OCI-LY7 (cell line): ENCODE data around the gene HDAC9. TPM values are rescaled to one million over a fixed set of nuclear protein-coding genes. Genes with fewer than 3 reads are reported as not detected.

Source experiments
- BruUV-seq: library from RNA; stranded (reverse); fragments of 400-500 nt; replicated peaks from 2 replicates; lab custom pipeline; 2021; lab: Mats Ljungman, UMichigan
- CTCF ChIA-PET: fragments of 300-600 bp; sonication (Branson Sonifier 250); formaldehyde crosslinking; loops from one replicate; lab custom pipeline; 2022; ENCODE audit warnings: antibody characterized with exemption; ENCODE audit not compliant: unreplicated experiment; lab: Charles Lee
- POLR2A ChIA-PET: fragments of 300-600 bp; sonication (Branson Sonifier 250); formaldehyde crosslinking; loops from one replicate; lab custom pipeline; 2022; ENCODE audit warnings: antibody characterized with exemption; lab: Charles Lee
- DNase-seq: peaks from one replicate; pipeline ENCODE4 v3.0.0-alpha.2; 2015; ENCODE audit warnings: low spot score
- H2AFZ ChIP-seq: fragments of 200-600 bp; sonication (generic), shearing (Covaris generic); 2 replicates; pipeline ENCODE4 v1.6.1; 2014; ENCODE audit warnings: mild to moderate bottlenecking, antibody characterized with exemption, low read length, moderate library complexity
- H3K27ac ChIP-seq: fragments of 200-600 bp; sonication (generic); 2 replicates; pipeline ENCODE4 v1.5.1; 2014; ENCODE audit warnings: mixed run types, low read depth, mild to moderate bottlenecking, moderate library complexity, low read length, inconsistent platforms; ENCODE audit not compliant: poor library complexity, severe bottlenecking
- H3K36me3 ChIP-seq: fragments of 200-600 bp; sonication (generic); 2 replicates; pipeline ENCODE4 v1.6.1; 2014; ENCODE audit warnings: mild to moderate bottlenecking, antibody characterized with exemption, low read length, moderate library complexity, mixed read lengths; ENCODE audit not compliant: insufficient read depth
- H3K4me1 ChIP-seq: fragments of 200-600 bp; sonication (generic); 2 replicates; pipeline ENCODE4 v1.5.1; 2014; ENCODE audit warnings: mild to moderate bottlenecking, low read length; ENCODE audit not compliant: insufficient read depth, poor library complexity, severe bottlenecking
- H3K4me2 ChIP-seq: fragments of 200-600 bp; sonication (generic); 2 replicates; pipeline ENCODE4 v1.6.1; 2014; ENCODE audit warnings: mild to moderate bottlenecking, low read length
- H3K4me3 ChIP-seq: fragments of 200-600 bp; sonication (generic); 2 replicates; pipeline ENCODE4 v1.5.1; 2014; ENCODE audit warnings: mild to moderate bottlenecking, low read depth, low read length; ENCODE audit not compliant: poor library complexity, severe bottlenecking
- H3K79me2 ChIP-seq: fragments of 200-600 bp; sonication (generic); 2 replicates; pipeline ENCODE4 v1.6.1; 2016; ENCODE audit warnings: low read depth, mild to moderate bottlenecking, low read length, moderate library complexity, mixed read lengths; ENCODE audit not compliant: insufficient read depth
- H3K9me2 ChIP-seq: fragments of 200-600 bp; sonication (generic); 2 replicates; pipeline ENCODE4 v1.6.1; 2016; ENCODE audit warnings: mild to moderate bottlenecking, low read length, mixed read lengths; ENCODE audit not compliant: insufficient read depth
- H3K9me3 ChIP-seq: fragments of 200-600 bp; sonication (generic); 2 replicates; pipeline ENCODE4 v1.6.1; 2014; ENCODE audit warnings: mild to moderate bottlenecking, mixed run types, low read length, mixed read lengths
- H4K20me1 ChIP-seq: fragments of 200-600 bp; sonication (generic); 2 replicates; pipeline ENCODE4 v1.6.1; 2014; ENCODE audit warnings: mild to moderate bottlenecking, antibody characterized with exemption, low read length, moderate library complexity, mixed read lengths; ENCODE audit not compliant: insufficient read depth
- CTCF ChIP-seq: fragments of 200-600 bp; sonication (generic); conservative IDR thresholded peaks from 2 replicates; pipeline ENCODE4 v1.5.1; 2014; ENCODE audit warnings: mild to moderate bottlenecking, antibody characterized with exemption, low read length, moderate library complexity, mixed read lengths
- EZH2phosphoT487 ChIP-seq: fragments of 200-600 bp; sonication (generic); IDR thresholded peaks from 2 replicates; pipeline ENCODE4 v1.6.1; 2018; ENCODE audit warnings: low read depth, borderline replicate concordance, mild to moderate bottlenecking, mixed run types, antibody characterized with exemption, low read length, moderate library complexity, mixed read lengths
- intact Hi-C: fragments of 100-400 bp; cut with micrococcal nuclease; formaldehyde crosslinking; loops from one replicate; pipeline ENCODE4 v1.10.0; 2022; ENCODE audit not compliant: unreplicated experiment
- total RNA-seq, 2 experiments: library from RNA; depleted of rRNA in 1 of 2; stranded (reverse); fragments of >200 nt in 1 of 2; shearing (Covaris generic) in 1 of 2; gene quantifications; 2 replicates each; pipeline ENCODE4 v1.2.3, GENCODE V29; 2014 to 2022

HDAC9 gene
- total RNA-seq, 2 experiments from 2014 or later: 58.8 to 91.7 TPM

- TSS peak; percentile 62 for BruUV-seq
- H3K9me3 ChIP-seq: no peaks in the 10 kb centered on the region
- H3K79me2 ChIP-seq: peaks cover 92% of the 10 kb centered on the region
- DNase-seq: peak; percentile 87
- ChIA-PET CTCF (interaction anchor here (0.8 to 1.5 kb wide), 6 partner anchors 11 to 32 kb away, joined by 3 to 6 read pairs (median 4); no protein-coding TSS in a partner anchor), POLR2A (interaction anchor here (0.5 to 15.1 kb wide), 10 partner anchors 13 to 52 kb away, joined by 3 to 532 read pairs (median 6); partner anchors contain the start of gene HDAC9)
- peaks cover 99% of the 10 kb centered on the region for H3K4me1 ChIP-seq
- H3K27ac ChIP-seq: peak overlapping the region; percentile 99
- peak overlapping the region; percentile 95 for H3K4me2 ChIP-seq
- H3K4me3 ChIP-seq: peak overlapping the region; percentile 65
- no peak for TF ChIP-seq CTCF
- TF ChIP-seq EZH2phosphoT487: no peak
- peak overlapping the region; percentile 19; the same call in 1 of the 2 replicates for H2AFZ ChIP-seq
- intact Hi-C loops: loop anchor here (1.0 to 5.0 kb wide), 3 partner anchors 24 to 1677 kb away; no protein-coding TSS in a partner anchor
- H4K20me1 ChIP-seq: no peaks in the 10 kb centered on the region
- no peaks in the 10 kb centered on the region for H3K9me2 ChIP-seq
- H3K36me3 ChIP-seq: 0 out of 2 replicates have a peak, but pooled peaks cover 7% of the 10 kb centered on the region
Measured at GRCh38 chr7:18520450-18521235, 25.1 kb downstream of the HDAC9 start.

GRCh38 chr7:18521236-18521589 lies 25.7 kb downstream of the HDAC9 start:
- no peak for TF ChIP-seq CTCF
- TF ChIP-seq EZH2phosphoT487: no peak
- no peaks in the 10 kb centered on the region for H4K20me1 ChIP-seq
- 0 out of 2 replicates have a peak, but pooled peaks cover 7% of the 10 kb centered on the region for H3K36me3 ChIP-seq
- ChIA-PET CTCF (interaction anchor here (1.2 to 1.6 kb wide), 3 partner anchors 12 to 23 kb away, joined by 4 to 6 read pairs (median 5); no protein-coding TSS in a partner anchor), POLR2A (interaction anchor here (1.3 to 15.1 kb wide), 7 partner anchors 12 to 51 kb away, joined by 3 to 532 read pairs (median 15); partner anchors contain the start of gene HDAC9)
- H3K4me2 ChIP-seq: peak overlapping the region; percentile 95
- no peaks in the 10 kb centered on the region for H3K9me3 ChIP-seq
- peaks cover 99% of the 10 kb centered on the region for H3K4me1 ChIP-seq
- no peak overlapping the region; the same call in 1 of the 2 replicates for H2AFZ ChIP-seq
- BruUV-seq: no TSS peak
- peaks cover 92% of the 10 kb centered on the region for H3K79me2 ChIP-seq
- peak; percentile 65 for DNase-seq
- H3K9me2 ChIP-seq: no peaks in the 10 kb centered on the region
- intact Hi-C loops: loop anchor here (2.0 to 5.0 kb wide), 2 partner anchors 46 to 1676 kb away; no protein-coding TSS in a partner anchor
- peak overlapping the region; percentile 99 for H3K27ac ChIP-seq
- H3K4me3 ChIP-seq: peak overlapping the region; percentile 65
